ENCODE results near the gene ATP11A.
"Not testable (repeated sequence)": the region's sequence is repeated elsewhere in the genome, so short reads cannot be mapped to it uniquely, and the experiment has no call there.

ATP11A gene

DNA sequence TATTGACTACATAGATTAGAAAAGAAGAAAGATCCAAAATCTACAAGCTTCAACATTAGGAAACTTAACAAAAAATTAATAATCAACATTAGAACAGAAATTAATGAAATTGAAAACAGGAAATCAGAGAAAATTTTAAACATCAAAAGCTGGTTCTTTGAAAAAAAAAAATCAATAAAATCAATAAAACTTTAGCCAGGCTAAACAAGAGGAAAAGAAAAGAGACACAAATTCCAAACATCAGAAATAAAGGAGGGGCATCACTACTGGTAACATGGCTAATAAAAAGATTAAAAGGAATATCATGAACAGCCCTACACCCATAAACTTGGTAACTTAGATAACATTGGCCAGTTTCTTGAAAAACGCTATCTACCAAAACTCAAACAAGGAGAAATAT is 110.2 kb downstream of the ATP11A start:
- no peak for DNase-seq (ENCODE audit: low spot score)

GRCh38 chr13:112800807-112801206 is 111.0 kb downstream of the ATP11A start:
- not testable (repeated sequence) for DNase-seq (ENCODE audit: low spot score)

GRCh38 chr13:112802802-112803195 is 113.0 kb downstream of the ATP11A start:
- no peak for DNase-seq (ENCODE audit: low spot score)

DNA sequence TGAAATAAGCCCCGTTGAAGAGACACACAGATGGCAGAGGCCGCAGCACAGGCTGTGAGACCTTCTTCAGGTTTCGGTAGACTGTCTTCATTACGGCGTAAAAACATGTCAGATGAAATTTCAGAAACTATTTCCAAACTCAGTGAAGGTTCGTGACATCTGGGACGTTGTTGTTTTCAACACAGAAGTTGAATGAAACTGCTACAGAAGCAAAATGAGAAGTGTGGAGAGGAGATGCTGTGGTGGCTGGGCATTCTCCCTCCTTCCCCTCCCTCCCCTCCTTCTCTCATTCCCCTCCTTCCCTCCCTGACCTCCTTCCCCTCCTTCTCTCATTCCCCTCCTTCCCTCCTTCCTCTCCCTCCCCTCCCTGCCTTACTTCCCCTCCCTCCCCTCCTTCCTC is 113.6 kb downstream of the ATP11A start:
- no peak for DNase-seq (ENCODE audit: low spot score)

GRCh38 chr13:112804374-112804773 is 114.5 kb downstream of the ATP11A start:
- no peak for DNase-seq (ENCODE audit: low spot score)

DNA sequence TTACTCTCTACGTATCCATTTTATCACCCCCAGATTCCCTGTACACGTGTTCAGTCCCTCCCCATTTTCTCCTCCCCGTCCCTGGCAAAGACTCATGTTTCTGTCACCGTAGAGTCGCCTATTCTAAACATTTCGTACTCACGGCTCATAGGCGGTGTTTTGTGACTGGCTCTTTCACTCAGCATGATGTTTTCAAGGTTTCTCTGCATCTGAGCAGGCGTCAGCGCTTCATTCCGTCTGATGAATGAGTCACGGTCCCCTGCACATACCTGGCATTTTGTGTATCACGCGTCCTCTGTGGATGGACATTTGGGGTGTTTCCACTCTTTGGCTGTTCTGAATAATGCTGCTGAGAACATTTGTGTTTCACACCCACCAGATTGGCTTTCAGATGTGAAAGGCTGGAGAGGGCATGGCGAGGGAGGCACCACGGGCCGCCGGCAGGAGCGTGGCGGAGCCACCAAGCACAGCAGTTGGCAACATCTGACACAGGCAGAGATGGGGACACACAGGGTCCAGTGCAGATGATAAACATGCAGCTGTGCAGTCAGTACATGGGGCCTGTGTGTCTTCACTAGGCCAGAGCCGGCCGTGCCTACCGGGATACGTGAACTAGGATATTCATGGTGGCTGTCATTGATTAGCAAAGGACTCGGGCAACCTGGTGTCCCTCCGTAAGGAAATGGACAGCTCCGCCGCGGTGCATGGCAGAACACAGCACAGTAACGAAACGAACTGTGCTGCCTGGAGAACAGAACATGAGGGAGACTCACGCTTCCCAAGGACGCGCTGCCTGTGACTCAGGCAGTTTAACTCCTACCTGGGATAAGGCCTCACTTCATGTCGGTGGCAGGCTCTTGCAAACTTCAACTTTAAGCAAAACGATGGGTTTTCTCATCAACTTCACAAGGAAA is 117.2 kb downstream of the ATP11A start:
- no peak for DNase-seq (ENCODE audit: low spot score)

GRCh38 chr13:112807653-112808376 is 118.0 kb downstream of the ATP11A start:
- DNase-seq (ENCODE audit: low spot score) = no peak

GRCh38 chr13:112808377-112809140 is 118.7 kb downstream of the ATP11A start:
- no peak for DNase-seq (ENCODE audit: low spot score)

- no peak for DNase-seq (ENCODE audit: low spot score)
These were observed 119.8 kb downstream of the ATP11A start for GRCh38 chr13:112809332-112810315.

DNA sequence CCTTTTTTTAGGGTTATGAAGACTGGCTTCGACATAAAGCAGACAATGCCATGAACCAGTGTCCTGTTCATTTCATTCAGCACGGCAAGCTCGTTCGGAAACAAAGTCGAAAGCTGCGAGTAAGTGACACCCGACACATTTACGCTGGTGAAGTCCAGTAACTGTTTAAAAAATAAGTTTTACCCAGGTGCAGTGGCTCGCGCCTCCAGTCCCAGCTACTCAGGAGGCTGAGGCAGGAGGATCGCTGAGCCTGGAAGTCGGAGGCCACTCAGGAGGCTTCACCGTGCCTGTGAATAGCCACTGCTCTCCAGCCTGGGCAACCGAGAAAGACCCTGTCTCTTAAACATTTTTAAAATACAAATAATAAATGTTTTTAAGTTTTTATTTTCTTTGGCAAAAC is 120.8 kb downstream of the ATP11A start:
- no peak for DNase-seq (ENCODE audit: low spot score)

DNA sequence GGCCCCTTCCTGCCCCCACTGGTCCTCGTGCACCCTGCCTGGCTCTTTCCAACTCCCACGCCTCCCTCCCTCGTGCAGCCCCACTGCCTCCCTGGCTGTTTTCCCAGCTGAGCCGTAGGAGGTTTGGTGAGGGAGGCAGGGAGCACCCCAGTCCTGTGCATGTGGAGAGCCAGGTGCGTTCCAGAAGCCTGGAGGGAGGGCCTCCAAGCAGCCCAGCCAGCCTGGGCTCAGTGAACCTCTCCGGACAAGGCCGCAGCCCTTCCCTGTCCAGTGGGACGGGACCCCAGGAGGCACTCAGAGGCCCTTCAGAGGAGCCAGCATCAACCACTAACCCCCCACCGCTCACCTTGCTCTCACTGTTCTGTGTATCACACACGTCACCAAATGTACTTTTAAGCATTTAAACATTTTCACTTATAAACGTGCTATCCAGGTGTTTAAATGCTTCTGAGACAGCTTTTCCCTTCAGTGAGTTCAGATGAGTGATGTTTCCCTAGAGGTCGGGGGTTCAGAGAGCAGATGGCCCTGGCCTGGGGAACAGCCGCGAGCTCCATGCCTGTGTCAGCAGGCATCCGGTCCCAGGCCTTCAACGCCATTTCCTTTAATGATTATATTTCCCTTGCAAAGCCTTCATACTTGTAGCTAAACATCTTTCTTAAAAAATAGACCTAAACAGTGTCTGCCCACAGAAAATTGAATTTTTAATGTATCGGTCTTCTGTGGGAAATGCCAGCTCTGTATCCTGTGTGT is 122.6 kb downstream of the ATP11A start:
- no peak for DNase-seq (ENCODE audit: low spot score)

GRCh38 chr13:112813552-112813951 is 123.7 kb downstream of the ATP11A start:
- DNase-seq (ENCODE audit: low spot score) = no peak

GRCh38 chr13:112814905-112815585 is 125.2 kb downstream of the ATP11A start:
- DNase-seq (ENCODE audit: low spot score) = no peak

DNA sequence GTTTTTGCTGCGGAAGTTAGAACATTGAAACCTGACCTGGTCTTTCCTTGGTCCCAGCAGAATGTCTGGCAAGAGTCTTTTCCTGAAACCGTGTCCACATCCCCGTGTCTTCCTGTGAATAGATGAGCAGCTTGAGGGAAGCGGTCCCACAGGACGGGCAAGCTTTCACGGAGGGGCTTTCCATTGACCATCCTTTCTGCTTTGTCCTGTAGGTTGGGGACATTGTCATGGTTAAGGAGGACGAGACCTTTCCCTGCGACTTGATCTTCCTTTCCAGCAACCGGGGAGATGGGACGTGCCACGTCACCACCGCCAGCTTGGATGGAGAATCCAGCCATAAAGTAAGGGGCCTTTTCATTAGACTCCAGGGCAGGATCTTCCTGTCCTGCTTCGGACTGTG is 126.0 kb downstream of the ATP11A start:
- DNase-seq (ENCODE audit: low spot score) = no peak

DNA sequence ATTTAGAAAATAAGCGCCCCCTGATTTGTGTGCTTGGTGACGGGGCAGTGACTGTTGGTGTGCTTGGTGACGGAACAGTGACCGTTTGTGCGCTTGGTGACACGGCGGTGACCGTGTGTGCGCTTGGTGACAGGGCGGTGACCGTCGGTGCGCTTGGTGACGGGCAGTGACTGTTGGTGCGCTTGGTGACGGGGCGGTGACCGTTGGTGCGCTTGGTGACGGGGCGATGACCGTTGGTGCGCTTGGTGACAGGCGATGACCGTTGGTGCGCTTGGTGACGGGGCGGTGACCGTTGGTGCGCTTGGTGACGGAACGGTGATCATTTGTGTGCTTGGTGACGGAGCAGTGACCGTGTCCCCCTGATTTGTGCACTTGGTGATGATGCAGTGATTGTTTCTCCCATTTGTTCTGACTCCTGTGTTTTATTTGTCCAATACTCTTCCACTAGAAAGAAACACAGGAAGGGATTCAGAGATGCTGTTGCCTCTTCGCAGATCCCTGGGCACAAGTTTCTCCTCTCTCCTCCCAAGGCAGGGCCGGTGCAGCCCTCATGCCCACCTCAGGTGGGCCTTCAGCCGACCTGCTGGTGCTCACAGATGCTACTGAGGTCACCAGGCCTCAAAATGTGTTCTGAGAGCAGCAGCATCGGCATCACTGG is 128.3 kb downstream of the ATP11A start:
- DNase-seq (ENCODE audit: low spot score) = no peak

DNA sequence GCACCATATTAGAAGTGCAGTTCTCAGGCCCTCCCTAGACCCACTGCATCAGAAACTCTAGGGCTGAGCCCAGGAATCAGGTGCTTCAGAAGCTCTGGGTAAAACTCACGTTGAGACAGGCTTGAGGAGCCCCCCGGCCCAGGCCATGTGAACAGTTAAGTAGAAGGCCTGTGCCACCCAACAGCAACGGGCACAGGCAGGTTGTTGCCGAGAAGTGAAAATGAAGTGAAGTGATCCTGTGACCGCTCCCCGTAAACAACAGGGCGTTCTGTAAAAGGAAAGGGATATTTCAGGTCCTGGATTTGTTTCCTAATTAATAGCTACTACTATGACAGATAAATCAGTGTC is 128.8 kb downstream of the ATP11A start:
- DNase-seq (ENCODE audit: low spot score) = no peak

DNA sequence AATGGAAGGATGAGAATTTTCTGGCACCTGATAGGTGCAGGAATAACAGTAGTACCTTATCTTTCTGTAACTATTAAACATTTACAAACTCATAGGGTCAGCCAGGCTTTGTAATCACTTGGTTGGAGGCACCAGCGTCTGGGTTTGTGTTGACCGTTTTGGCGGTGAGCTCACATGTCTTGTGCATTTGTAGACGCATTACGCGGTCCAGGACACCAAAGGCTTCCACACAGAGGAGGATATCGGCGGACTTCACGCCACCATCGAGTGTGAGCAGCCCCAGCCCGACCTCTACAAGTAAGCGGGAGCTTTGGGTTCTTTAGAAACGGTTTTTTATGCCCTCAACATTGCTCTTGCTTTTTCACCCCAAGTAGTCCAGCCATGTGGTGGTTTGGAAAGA is 129.3 kb downstream of the ATP11A start:
- DNase-seq (ENCODE audit: low spot score) = no peak

GRCh38 chr13:112819816-112820215 is 130.0 kb downstream of the ATP11A start:
- no peak for DNase-seq (ENCODE audit: low spot score)

DNA sequence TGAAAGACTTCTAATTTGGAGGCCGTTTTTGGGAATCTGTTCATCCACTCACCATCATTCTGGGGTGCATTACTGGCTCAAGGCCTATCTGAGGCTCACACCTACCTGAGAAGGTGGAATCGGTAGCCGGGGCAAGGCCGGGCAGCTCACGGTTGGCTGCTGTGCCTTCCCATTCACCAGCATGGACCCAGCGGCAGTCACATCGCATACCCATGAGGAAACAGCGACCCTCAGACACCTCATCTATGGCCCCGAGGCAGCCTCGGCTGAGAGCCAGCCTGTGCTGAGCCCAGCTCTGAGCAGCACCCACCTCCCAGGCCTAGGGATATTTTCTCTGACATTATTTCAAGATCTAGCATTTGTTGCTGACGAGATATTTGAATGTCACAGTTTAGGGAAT is 130.5 kb downstream of the ATP11A start:
- DNase-seq (ENCODE audit: low spot score) = no peak
